NCI-H2196 treated with DMSO at 0.1 percent for 48 hours (cell line): ENCODE results near the gene CRB2.

ENCODE experiments used
- DNase-seq: peaks from one replicate; lab custom pipeline; 2025; ENCODE audit not compliant: unreplicated experiment; lab: John Stamatoyannopoulos, UW

CRB2 gene

GRCh38 chr9:123346826-123347225, 9.2 kb upstream of the CRB2 start:
- DNase-seq: no peak

- DNase-seq: no peak
Observed at GRCh38 chr9:123347289-123348060, 8.5 kb upstream of the CRB2 start.

GRCh38 chr9:123348317-123348992, 7.5 kb upstream of the CRB2 start:
- no peak for DNase-seq

- DNase-seq: no peak
Observed at GRCh38 chr9:123349033-123349432, 7.0 kb upstream of the CRB2 start.

- DNase-seq: peak; percentile 51
Observed at GRCh38 chr9:123349691-123350480, 6.1 kb upstream of the CRB2 start.

GRCh38 chr9:123350590-123351310, 5.2 kb upstream of the CRB2 start:
- DNase-seq: no peak

GRCh38 chr9:123353041-123353440, 3.0 kb upstream of the CRB2 start:
- no peak for DNase-seq

GRCh38 chr9:123353984-123354591, 1.9 kb upstream of the CRB2 start:
- peak; percentile 25 for DNase-seq

- DNase-seq: no peak
Observed at GRCh38 chr9:123354806-123355508, 1.0 kb upstream of the CRB2 start.

- DNase-seq: no peak
Observed at GRCh38 chr9:123356851-123357742, 1.1 kb downstream of the CRB2 start.

- no peak for DNase-seq
Observed at GRCh38 chr9:123357743-123358059, 1.7 kb downstream of the CRB2 start.

GRCh38 chr9:123358181-123358905, 2.3 kb downstream of the CRB2 start:
- no peak for DNase-seq

- no peak for DNase-seq
Observed at GRCh38 chr9:123359106-123359505, 3.1 kb downstream of the CRB2 start.

GRCh38 chr9:123359546-123359945, 3.5 kb downstream of the CRB2 start:
- DNase-seq: no peak

GRCh38 chr9:123360161-123361085, 4.4 kb downstream of the CRB2 start:
- DNase-seq: no peak

GRCh38 chr9:123361086-123361730, 5.2 kb downstream of the CRB2 start:
- no peak for DNase-seq
